ENCODE data around the gene CFAP58. TPM values are rescaled to one million over a fixed set of nuclear protein-coding genes. Genes with fewer than 3 reads are reported as not detected.
A peak's percentile ranks its signal among the peaks of the same experiment; 100 is the strongest.
"Not testable (repeated sequence)": the region's sequence is repeated elsewhere in the genome, so short reads cannot be mapped to it uniquely, and the experiment has no call there.

CFAP58 gene
- total RNA-seq, 1 donor from 2014 or later = 0.67 TPM

- intact Hi-C loops (cut with DNase I) = no loop called here
- DNase-seq (ENCODE audit: low spot score) (no peak), ATAC-seq (no peak)
Observed at GRCh38 chr10:104449391-104449790, 95.8 kb downstream of the CFAP58 start.

- ATAC-seq (no peak), DNase-seq (ENCODE audit: low spot score) (no peak)
- intact Hi-C loops (cut with DNase I) = no loop called here
Observed at GRCh38 chr10:104450490-104450889, 96.9 kb downstream of the CFAP58 start.

GRCh38 chr10:104450954-104451353, 97.3 kb downstream of the CFAP58 start:
- ATAC-seq (no peak), DNase-seq (ENCODE audit: low spot score) (no peak)
- intact Hi-C loops (cut with DNase I) = no loop called here

DNA sequence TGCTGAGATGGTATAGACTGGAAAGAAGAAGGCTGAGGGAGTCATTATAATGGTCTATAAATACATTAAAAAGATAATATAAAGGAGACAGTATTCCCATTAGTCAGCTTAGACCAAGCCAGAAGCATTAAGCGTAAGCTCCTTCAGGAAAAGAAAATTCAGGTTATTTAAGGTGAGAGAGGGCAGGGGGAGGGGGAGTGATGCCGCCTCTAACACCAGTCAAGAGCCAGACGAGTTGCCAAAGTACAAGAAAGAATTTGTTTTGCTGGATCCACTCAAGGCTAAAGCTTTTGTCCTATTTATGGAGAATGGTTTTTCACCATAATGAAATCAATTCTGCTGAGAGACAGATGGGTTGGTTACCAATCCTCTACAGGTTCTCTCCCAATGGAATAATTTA, 99.3 kb downstream of the CFAP58 start:
- no peak for DNase-seq (ENCODE audit: low spot score)

GRCh38 chr10:104456802-104457542, 103.3 kb downstream of the CFAP58 start:
- intact Hi-C loops (cut with DNase I) = no loop called here
- DNase-seq (ENCODE audit: low spot score) (no peak), ATAC-seq (no peak)

More for the DNA sequence above, 99.3 kb downstream of the CFAP58 start:
- intact Hi-C loops (cut with DNase I) = no loop called here
- ATAC-seq = no peak

DNA sequence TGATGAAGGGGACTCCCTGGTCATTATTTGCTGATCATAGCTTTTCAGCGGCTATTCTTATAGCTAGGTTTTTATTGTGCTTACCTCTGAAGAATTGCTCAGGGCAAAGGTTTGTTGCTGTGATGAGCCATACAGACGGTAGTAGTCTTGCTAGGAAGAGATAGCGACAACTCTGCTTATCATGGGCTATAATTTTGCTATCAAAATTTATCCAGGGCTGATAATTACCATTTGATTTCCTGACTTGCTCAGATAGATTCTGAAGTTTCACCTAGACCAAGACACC, 103.9 kb downstream of the CFAP58 start:
- intact Hi-C loops (cut with DNase I) = no loop called here
- ATAC-seq (no peak), DNase-seq (ENCODE audit: low spot score) (no peak)

GRCh38 chr10:104465575-104465974, 111.9 kb downstream of the CFAP58 start:
- ATAC-seq; DNase-seq (ENCODE audit: low spot score); intact Hi-C loops (cut with DNase I): not testable (repeated sequence)

- intact Hi-C loops (cut with DNase I); ATAC-seq; DNase-seq (ENCODE audit: low spot score): not testable (repeated sequence)
Observed at GRCh38 chr10:104468818-104469217, 115.2 kb downstream of the CFAP58 start.

DNA sequence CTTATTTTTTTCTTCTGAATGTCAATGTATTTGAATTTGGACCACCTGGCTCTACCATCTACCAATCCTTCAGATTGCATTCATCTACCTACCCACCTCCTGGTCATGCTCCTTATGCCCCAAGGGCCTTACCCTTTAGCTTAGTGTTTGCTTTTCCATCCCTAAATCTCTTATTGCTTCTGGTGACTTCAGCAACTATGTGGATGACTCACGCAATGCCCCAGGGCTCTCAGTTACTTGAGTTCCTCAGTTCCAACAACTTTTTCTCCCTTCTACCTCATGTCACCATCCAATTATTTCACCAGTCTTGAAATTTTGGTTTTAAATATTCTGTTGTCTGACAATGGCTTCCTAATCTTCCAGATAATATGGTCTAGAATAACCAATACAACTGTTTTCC, 118.9 kb downstream of the CFAP58 start:
- no peak for ATAC-seq

GRCh38 chr10:104472957-104473745, 119.5 kb downstream of the CFAP58 start:
- intact Hi-C loops (cut with DNase I) = no loop called here
- ATAC-seq = no peak
- DNase-seq (ENCODE audit: low spot score) = no peak

More for the DNA sequence above, 118.9 kb downstream of the CFAP58 start:
- intact Hi-C loops (cut with DNase I) = no loop called here
- no peak for DNase-seq (ENCODE audit: low spot score)

- DNase-seq (ENCODE audit: low spot score) (no peak), ATAC-seq (no peak)
- intact Hi-C loops (cut with DNase I) = no loop called here
Observed at GRCh38 chr10:104478380-104478779, 124.7 kb downstream of the CFAP58 start.

GRCh38 chr10:104479906-104480593, 126.4 kb downstream of the CFAP58 start:
- DNase-seq (ENCODE audit: low spot score) = no peak
- intact Hi-C loops (cut with DNase I) = no loop called here
- ATAC-seq = peak; percentile 82

DNA sequence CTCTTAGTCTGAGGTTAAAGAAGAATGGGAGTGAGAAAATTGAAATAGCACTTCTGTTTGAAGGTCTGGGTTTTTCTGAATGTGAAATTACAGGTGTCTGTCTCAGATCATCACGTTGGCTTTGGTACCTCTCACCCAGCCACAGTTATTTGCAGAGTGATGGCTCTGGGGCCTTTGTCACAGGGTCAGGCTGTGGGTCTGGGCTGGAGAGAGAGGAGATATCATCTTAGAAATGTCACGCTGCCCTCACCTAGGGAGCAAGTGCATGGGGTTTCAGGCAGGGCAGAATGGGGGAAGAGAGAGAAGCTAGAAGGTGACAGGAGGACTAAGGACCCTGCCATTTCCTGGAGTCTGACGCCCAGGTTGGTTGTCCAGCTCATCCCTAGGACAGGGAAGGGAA, 127.2 kb downstream of the CFAP58 start:
- ATAC-seq (no peak), DNase-seq (ENCODE audit: low spot score) (no peak)
- intact Hi-C loops (cut with DNase I) = no loop called here

DNA sequence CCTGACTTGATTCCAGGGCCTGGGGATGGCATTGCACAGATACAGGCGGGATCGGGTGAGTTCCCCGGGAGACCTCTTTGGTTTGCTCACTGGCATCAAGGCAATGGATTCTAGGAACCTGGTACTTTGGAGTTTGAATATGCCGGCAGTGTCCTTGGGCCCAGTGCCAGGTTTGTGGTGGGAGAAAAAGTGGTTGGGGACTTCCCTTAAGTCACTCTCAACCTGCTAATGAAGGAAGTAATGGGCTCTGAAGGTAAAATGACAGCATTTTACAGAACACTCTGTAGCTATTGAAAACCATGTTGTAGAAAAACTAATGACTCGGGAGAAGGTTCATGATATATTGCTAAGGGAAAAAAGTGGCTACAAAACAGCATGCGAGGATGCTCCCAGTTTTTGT, 129.9 kb downstream of the CFAP58 start:
- DNase-seq (ENCODE audit: low spot score) (no peak), ATAC-seq (no peak)
- intact Hi-C loops (cut with DNase I) = no loop called here

- no peak for DNase-seq (ENCODE audit: low spot score)
- intact Hi-C loops (cut with DNase I) = no loop called here
- ATAC-seq = no peak
Observed at GRCh38 chr10:104485632-104486031, 132.0 kb downstream of the CFAP58 start.

DNA sequence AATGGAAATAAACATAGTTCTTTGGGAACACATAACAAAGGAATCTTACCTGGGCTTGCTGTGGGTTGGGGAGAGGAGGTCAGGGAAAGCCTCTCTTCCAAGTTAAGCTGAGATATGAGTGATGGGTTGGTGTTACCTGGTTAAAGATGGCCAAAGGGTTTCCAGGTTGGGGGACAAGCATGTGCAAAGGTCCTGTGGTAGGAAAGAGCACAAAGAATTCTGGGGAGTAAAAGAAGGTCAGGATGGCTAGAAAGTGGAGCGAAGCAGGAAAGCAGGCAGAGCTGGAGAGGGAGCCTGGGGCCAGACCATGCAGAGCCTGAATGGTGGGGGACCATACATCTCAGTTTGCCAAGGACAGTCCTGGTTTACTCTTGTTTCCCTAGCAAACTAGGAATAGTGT, 133.2 kb downstream of the CFAP58 start:
- intact Hi-C loops (cut with DNase I) = no loop called here
- no peak for ATAC-seq

GRCh38 chr10:104487794-104488438, 134.3 kb downstream of the CFAP58 start:
- DNase-seq (ENCODE audit: low spot score) = no peak
- ATAC-seq = no peak
- intact Hi-C loops (cut with DNase I) = no loop called here

More for the DNA sequence above, 133.2 kb downstream of the CFAP58 start:
- no peak for DNase-seq (ENCODE audit: low spot score)

- ATAC-seq = no peak
- intact Hi-C loops (cut with DNase I) = no loop called here
Observed at GRCh38 chr10:104488439-104488832, 134.8 kb downstream of the CFAP58 start.

GRCh38 chr10:104492329-104492940, 138.8 kb downstream of the CFAP58 start:
- DNase-seq (ENCODE audit: low spot score) (no peak), ATAC-seq (no peak)
- intact Hi-C loops (cut with DNase I) = no loop called here

More at GRCh38 chr10:104488439-104488832, 134.8 kb downstream of the CFAP58 start:
- no peak for DNase-seq (ENCODE audit: low spot score)
